ENCODE data around the gene NOS1AP. TPM values are rescaled to one million over a fixed set of nuclear protein-coding genes. Genes with fewer than 3 reads are reported as not detected.
"Not testable (repeated sequence)": the region's sequence is repeated elsewhere in the genome, so short reads cannot be mapped to it uniquely, and the experiment has no call there.

NOS1AP gene
- polyA plus RNA-seq, 6 donors from 2014 or later, result not detected

DNA sequence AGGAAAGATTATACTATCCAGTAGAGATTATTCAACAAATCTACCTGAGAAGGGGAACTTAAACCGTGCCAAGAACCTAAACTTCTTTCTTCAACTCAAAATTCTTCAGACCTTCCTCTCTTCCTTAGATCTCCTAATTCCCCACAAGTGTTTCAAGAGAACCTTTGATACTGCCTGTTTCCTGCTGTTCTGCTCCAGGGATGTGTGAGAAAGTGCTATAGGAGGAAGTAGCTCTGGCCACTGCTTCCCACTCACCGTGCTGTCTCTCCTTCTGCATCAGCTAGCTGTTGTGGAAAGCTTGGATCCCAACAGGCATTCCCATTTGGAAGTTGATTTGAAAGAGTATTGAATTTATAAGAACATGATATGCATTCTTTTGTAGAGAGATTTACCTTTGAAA, 4.5 kb upstream of the NOS1AP start:
- peaks cover 47 to 67% (median 65%) of the 10 kb centered on the region in 3 donors for H3K27me3 Mint-ChIP-seq
- H3K9me3 Mint-ChIP-seq, result peaks cover 0 to 2% (median 0%) of the 10 kb centered on the region in 7 donors
- no peaks in the 10 kb centered on the region for H3K36me3 Mint-ChIP-seq
- ATAC-seq (ENCODE audit: low read depth in 2 of 2) (no peak), DNase-seq (no peak)
- no peak overlapping the region for H3K4me3 Mint-ChIP-seq
- peaks cover 2 to 8% (median 5%) of the 10 kb centered on the region in 3 donors for H3K4me1 Mint-ChIP-seq
- no peak overlapping the region for H3K27ac Mint-ChIP-seq

DNA sequence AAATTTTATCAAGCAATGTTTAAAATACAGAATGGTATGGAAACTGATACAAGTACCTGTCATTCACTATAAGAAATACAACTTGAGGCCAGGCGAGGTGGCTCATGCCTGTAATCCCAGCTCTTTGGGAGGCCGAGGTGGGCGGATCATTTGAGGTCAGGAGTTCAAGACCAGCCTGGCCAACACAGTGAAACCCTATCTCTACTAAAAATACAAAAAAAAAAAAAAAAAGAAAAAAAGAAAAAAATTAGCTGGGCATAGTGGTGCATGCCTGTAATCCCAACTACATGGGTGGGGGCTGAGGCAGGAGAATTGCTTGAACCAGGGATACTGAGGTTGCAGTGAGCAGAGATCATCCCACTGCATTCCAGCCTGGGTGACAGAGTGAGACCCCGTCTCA, 2.7 kb upstream of the NOS1AP start:
- not testable (repeated sequence) for H3K9me3 Mint-ChIP-seq; DNase-seq; H3K27ac Mint-ChIP-seq; H3K36me3 Mint-ChIP-seq; ATAC-seq (ENCODE audit: low read depth in 2 of 2)
- peaks cover 6 to 13% (median 12%) of the 10 kb centered on the region in 3 donors for H3K4me1 Mint-ChIP-seq
- H3K27me3 Mint-ChIP-seq, result peaks cover 57 to 72% (median 68%) of the 10 kb centered on the region in 3 donors
- H3K4me3 Mint-ChIP-seq, result peak overlapping the region in 1 of 8 donors; percentile 61

DNA sequence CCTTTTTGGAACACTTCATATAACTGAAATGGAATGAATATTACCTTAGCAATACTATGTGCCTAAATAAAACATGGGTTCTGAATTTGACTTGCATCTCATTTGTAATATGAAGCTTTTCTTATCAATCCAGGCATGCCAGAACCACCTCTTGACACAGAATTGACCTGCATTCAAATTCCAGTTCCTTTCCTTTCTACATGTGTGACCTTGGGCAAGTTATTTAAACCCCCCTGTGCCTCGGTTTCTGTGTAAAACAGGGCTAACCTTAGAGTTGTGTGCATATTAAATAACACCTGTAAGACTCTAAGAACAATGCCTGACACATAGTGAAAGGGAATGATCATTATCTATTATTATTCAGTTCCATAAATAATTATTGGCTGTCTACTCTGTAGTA, 2.0 kb upstream of the NOS1AP start:
- peaks cover 57 to 72% (median 68%) of the 10 kb centered on the region in 3 donors for H3K27me3 Mint-ChIP-seq
- no peak for ATAC-seq (ENCODE audit: low read depth in 2 of 2)
- peak overlapping the region in 1 of 8 donors; percentile 48 for H3K4me3 Mint-ChIP-seq
- no peak for DNase-seq
- peaks cover 0 to 2% (median 0%) of the 10 kb centered on the region in 7 donors for H3K9me3 Mint-ChIP-seq
- no peaks in the 10 kb centered on the region for H3K36me3 Mint-ChIP-seq
- H3K4me1 Mint-ChIP-seq, result peaks cover 6 to 13% (median 12%) of the 10 kb centered on the region in 3 donors
- H3K27ac Mint-ChIP-seq, result no peak overlapping the region

DNA sequence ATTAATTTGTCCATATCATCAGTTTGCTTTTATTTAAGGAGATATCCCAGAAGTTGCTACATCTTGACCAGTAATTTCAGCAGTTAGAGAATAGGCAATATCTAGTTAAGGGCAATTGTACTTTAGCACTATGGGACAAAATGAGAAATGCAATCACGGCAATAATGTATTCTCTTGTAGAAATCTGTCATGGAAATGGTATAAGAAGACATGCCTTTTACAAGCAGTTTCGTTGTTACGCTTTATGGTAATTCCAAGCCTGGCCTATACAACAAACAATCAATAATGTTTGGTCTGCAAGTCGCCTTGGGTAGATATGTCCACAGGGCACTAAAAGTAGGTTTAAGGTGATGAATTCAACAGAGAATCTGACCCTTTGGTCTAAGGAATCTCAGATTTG, 1.2 kb upstream of the NOS1AP start:
- Mint-ChIP-seq H3K27ac (no peak overlapping the region), H3K9me3 (peaks cover 0 to 2% (median 0%) of the 10 kb centered on the region in 7 donors), H3K36me3 (no peaks in the 10 kb centered on the region), H3K4me1 (peaks cover 6 to 13% (median 12%) of the 10 kb centered on the region in 3 donors), H3K4me3 (peak overlapping the region in 4 of 8 donors; percentile 28 to 76 (median 58)), H3K27me3 (peaks cover 50 to 68% (median 64%) of the 10 kb centered on the region in 3 donors)
- no peak for ATAC-seq (ENCODE audit: low read depth in 2 of 2)
- no peak for DNase-seq

DNA sequence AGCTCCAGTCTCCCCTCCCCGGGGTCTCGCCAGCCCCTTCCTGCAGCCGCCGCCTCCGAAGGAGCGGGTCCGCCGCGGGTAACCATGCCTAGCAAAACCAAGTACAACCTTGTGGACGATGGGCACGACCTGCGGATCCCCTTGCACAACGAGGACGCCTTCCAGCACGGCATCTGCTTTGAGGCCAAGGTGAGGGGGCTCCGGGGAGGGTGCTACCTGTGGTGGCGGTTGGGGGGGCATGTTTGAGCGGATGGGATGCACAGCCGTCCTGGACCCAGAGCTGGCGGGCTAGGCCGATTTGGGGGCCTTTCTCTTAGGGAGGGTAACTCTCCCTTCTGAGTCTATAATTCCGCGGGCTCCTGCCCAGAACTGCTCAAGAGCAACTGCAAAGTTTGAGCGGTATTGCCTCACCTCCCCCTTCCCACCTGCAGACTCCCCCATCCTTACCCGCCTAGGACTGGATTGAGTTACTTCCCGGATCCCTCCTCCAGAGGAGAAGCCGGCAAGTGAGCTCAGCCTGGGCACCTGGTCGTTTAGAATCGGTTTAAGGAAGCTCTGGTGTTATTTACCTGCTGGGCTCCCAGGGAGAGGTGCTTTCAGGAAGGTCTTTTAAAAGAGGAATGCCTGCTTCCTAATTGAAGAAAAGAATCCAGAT, 730 bp downstream of the NOS1AP start:
- Mint-ChIP-seq H3K36me3 (no peaks in the 10 kb centered on the region), H3K4me3 (peak overlapping the region; percentile 78 to 93 (median 86)), H3K27ac (peak overlapping the region in 2 of 6 donors; percentile 29 to 91), H3K9me3 (peaks cover 0 to 2% (median 0%) of the 10 kb centered on the region in 7 donors), H3K27me3 (peaks cover 53 to 67% (median 65%) of the 10 kb centered on the region in 3 donors), H3K4me1 (peaks cover 6 to 13% (median 12%) of the 10 kb centered on the region in 3 donors)
- DNase-seq, result peak; percentile 0
- ATAC-seq (ENCODE audit: low read depth in 2 of 2), result peak in 1 of 2 donors; percentile 10

DNA sequence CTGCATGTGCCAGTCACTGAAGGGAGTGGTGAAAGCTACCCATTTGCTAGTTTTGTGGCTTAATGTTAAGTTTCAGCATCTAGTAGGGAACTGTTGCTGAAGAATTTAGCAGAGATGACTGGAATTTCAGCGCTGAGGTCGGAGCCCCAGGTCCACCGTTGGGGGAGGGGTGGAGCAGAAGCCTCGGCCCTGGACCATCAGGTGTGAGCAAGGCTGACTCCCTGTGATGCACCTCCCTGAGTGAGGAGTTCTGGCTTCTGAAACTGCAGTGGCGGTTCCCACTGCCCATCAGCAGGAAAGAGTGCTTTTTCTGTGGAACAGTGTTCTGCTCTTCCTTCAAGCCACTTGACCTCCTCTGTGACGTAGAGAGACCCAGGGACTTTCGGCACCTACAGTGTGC, 1.3 kb downstream of the NOS1AP start:
- Mint-ChIP-seq H3K4me1 (peaks cover 6 to 13% (median 12%) of the 10 kb centered on the region in 3 donors), H3K27me3 (peaks cover 50 to 66% (median 65%) of the 10 kb centered on the region in 3 donors), H3K36me3 (no peaks in the 10 kb centered on the region), H3K4me3 (peak overlapping the region in 6 of 8 donors; percentile 78 to 93 (median 86)), H3K27ac (no peak overlapping the region), H3K9me3 (peaks cover 0 to 2% (median 0%) of the 10 kb centered on the region in 7 donors)
- ATAC-seq (ENCODE audit: low read depth in 2 of 2) (no peak), DNase-seq (no peak)

DNA sequence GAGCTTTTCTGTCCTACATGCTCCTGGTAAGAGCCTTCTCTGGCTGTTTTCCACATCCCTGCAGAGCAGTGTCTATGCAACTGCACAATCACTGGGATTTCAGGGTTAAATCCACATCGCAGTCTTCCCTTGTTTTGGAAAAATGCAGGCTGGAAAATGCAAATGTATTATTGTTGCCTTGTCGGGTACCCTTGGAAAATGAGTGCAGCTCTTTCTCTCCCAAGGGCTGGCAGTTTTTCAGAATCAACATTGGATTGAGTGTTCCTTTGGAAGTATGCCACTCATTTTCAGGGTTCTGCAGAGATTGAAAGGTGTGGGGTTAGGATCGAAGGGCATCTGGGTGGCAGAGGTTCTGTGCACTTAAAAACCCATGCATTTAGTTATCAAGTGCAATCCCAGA, 3.2 kb downstream of the NOS1AP start:
- peaks cover 52 to 71% (median 70%) of the 10 kb centered on the region in 3 donors for H3K27me3 Mint-ChIP-seq
- DNase-seq (no peak), ATAC-seq (ENCODE audit: low read depth in 2 of 2) (no peak)
- no peak overlapping the region for H3K27ac Mint-ChIP-seq
- H3K9me3 Mint-ChIP-seq, result peaks cover 0 to 4% (median 0%) of the 10 kb centered on the region in 7 donors
- H3K4me1 Mint-ChIP-seq, result peaks cover 6 to 13% (median 12%) of the 10 kb centered on the region in 3 donors
- no peak overlapping the region for H3K4me3 Mint-ChIP-seq
- H3K36me3 Mint-ChIP-seq, result no peaks in the 10 kb centered on the region

DNA sequence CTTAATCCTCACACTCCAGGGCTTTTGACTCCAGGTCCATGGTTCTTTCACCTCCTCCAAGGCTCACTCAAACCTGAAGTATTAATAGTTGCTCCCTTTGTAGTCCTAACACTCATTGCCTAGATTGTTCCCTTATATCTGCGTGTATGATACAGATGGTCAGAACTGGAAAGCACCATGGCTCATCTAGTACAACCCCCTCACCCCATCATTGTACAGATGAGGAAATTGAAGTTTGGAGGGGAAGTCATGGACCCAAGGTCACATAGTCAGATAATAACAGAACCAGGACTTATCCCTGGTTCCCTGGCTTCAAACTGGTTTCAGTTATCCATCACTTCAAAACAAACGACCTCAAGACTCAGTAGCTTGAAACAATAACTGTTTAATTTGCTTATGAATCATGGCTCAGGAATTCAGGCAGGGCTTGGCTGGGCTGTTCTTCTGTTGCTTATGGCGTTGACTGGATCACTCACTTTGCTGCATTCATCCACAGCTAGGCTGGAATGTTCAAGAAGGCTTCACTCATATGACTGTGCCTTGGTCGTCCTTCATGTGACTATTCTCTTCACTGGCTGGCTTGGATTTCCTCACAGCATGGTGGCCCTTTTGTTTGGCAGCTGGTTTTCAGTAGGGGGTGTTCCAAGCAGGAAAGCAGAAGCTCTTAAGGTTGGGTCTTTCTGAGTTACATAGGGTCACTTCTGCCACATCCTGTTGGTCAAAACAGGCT, 5.0 kb downstream of the NOS1AP start:
- Mint-ChIP-seq H3K36me3 (no peaks in the 10 kb centered on the region), H3K27me3 (peaks cover 44 to 74% (median 72%) of the 10 kb centered on the region in 3 donors), H3K4me3 (no peak overlapping the region), H3K9me3 (peaks cover 0 to 4% (median 0%) of the 10 kb centered on the region in 7 donors), H3K27ac (no peak overlapping the region), H3K4me1 (peaks cover 6 to 7% (median 6%) of the 10 kb centered on the region in 3 donors)
- ATAC-seq (ENCODE audit: low read depth in 2 of 2) (no peak), DNase-seq (no peak)

DNA sequence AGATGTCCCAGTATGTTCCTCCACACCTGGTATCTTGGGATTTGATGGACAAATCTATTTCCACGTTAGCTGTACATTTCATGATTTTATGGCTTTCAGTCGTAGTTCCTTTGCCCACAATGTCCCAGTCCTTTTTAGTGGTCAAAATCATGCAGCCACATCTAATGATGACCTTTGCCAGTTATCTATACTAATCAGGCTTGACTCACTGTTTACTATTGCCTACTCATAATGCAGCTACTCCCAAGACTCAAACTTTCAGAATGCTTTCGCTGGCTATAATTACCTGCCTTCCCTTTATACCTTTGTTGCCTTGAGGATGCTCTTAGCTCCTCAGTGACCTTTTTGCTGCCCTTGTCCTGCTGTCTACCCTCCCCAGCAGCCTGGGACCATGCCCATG, 6.4 kb downstream of the NOS1AP start:
- Mint-ChIP-seq H3K4me3 (no peak overlapping the region), H3K27ac (peak overlapping the region in 1 of 6 donors; percentile 35), H3K36me3 (no peaks in the 10 kb centered on the region), H3K4me1 (no peaks in the 10 kb centered on the region), H3K27me3 (peaks cover 52 to 74% (median 71%) of the 10 kb centered on the region in 3 donors), H3K9me3 (peaks cover 0 to 4% (median 0%) of the 10 kb centered on the region in 7 donors)
- no peak for DNase-seq
- no peak for ATAC-seq (ENCODE audit: low read depth in 2 of 2)

DNA sequence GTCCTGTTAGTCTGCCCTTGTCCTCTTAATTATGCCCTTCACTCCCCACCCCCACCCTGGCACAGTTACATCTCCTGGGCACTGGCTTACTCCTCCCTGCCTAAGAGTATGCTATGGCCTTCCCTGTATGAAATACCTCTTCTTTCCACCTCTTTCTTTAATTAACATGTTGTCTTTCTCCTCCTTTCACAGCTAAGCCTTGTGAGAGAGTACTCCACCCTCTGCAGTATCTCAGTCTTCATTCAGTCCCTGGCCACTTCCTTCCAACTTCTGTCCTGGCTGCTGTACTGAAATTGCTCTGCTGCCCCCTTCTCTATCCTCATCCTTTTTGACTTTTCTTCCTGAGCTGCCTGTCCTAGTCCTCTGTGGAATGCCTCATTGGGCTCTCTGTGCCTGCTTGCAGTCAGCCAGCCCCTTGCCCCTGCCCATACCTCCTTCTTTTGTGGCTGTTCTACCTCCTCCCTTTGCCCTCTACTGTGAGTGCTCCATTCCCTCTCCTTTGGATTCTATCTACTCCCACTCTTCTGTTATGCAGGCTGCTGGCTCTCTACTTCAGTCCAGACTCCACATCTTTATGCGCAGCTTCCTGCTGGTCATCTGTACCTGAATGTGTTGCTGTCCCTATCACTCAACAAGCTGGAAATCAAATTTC, 8.3 kb downstream of the NOS1AP start:
- Mint-ChIP-seq H3K9me3 (peaks cover 0 to 4% (median 2%) of the 10 kb centered on the region in 7 donors), H3K4me3 (no peak overlapping the region), H3K27me3 (peaks cover 38 to 66% (median 65%) of the 10 kb centered on the region in 3 donors), H3K4me1 (no peaks in the 10 kb centered on the region), H3K27ac (no peak overlapping the region), H3K36me3 (no peaks in the 10 kb centered on the region)
- DNase-seq (no peak), ATAC-seq (ENCODE audit: low read depth in 2 of 2) (no peak)

DNA sequence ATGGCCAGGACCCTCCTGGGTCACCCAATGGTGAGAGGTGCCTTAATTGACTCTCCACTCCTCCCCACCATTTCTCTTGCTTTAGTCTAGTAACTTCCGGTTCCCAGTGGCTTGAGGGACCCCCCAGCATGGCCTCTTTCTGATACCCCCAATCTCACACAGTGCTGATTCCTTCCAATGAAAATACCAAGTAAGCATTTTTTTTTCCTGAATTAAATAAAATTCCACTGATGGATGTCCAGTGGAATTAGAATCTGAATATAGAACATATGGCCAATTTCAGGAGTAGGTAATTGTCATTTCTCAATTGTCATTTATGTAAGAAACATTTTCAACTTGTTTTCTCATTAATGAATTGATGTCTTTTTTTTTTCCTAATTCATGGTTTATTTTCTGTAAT, 9.5 kb downstream of the NOS1AP start:
- Mint-ChIP-seq H3K27me3 (peaks cover 35 to 66% (median 61%) of the 10 kb centered on the region in 3 donors), H3K9me3 (peaks cover 3 to 10% (median 5%) of the 10 kb centered on the region in 7 donors), H3K36me3 (peaks cover 0 to 2% of the 10 kb centered on the region in 2 donors), H3K4me1 (no peaks in the 10 kb centered on the region), H3K4me3 (no peak overlapping the region), H3K27ac (no peak overlapping the region)
- DNase-seq (no peak), ATAC-seq (ENCODE audit: low read depth in 2 of 2) (no peak)

DNA sequence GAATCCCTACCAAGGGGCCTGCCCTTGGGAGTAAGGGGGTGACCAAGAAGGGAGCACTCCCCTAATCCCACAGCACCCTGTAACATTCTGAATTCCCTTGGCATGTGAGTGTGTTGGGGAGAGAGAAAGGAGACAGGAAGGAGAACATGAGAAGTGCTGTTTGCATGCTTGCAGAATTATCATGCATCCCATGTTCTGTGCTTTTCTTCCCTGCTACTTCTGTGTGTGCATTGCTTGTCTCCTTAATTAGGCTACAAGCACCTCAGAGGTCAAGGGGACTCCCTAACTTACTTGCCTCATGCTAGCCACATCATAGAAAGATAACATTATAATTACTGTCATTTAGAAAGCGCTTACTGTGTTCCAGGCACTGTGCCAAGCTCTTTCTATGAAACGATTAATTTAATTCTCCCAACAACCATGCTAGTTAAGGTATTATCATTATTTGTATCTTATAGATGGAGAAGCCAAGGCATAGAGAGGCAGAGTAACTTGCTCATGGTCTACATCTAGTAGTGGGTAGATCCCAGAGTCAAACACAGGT, 11.1 kb downstream of the NOS1AP start:
- Mint-ChIP-seq H3K4me1 (no peaks in the 10 kb centered on the region), H3K27me3 (peaks cover 31 to 64% (median 60%) of the 10 kb centered on the region in 3 donors), H3K9me3 (peaks cover 3 to 22% (median 7%) of the 10 kb centered on the region in 7 donors), H3K27ac (no peak overlapping the region), H3K4me3 (no peak overlapping the region), H3K36me3 (peaks cover 0 to 5% of the 10 kb centered on the region in 2 donors)
- DNase-seq (no peak), ATAC-seq (ENCODE audit: low read depth in 2 of 2) (no peak)

DNA sequence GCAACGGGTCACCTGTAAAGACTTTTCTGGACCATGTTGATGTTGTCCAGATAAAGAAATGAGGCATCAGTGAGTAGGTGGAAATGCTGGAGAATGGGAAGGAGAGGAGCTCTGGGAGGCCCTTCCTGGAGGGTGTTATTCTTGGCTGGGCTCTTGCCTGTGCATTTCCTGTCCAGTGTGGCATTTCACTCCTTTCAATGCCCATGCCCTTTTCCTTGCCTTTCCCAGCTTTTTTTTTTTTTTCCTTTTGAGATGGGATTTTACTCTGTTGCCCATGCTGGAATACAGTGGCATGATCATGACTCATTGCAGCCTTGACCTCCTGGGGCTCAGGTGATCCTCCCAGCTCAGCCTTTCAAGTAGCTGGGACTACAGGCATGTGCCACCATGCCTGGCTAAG, 11.8 kb downstream of the NOS1AP start:
- Mint-ChIP-seq H3K36me3 (peaks cover 0 to 5% of the 10 kb centered on the region in 2 donors), H3K27me3 (peaks cover 31 to 64% (median 60%) of the 10 kb centered on the region in 3 donors), H3K27ac (no peak overlapping the region), H3K4me1 (no peaks in the 10 kb centered on the region), H3K4me3 (no peak overlapping the region), H3K9me3 (peaks cover 3 to 19% (median 7%) of the 10 kb centered on the region in 7 donors)
- ATAC-seq (ENCODE audit: low read depth in 2 of 2) (no peak), DNase-seq (no peak)
